LoVo (cell line): ENCODE data around the gene UCP1.
"Not testable (repeated sequence)": the region's sequence is repeated elsewhere in the genome, so short reads cannot be mapped to it uniquely, and the experiment has no call there.

Experiments
- DNase-seq: peaks from one replicate; pipeline ENCODE4 v3.0.0-alpha.2; 2016; ENCODE audit warnings: low spot score

The UCP1 gene

DNA sequence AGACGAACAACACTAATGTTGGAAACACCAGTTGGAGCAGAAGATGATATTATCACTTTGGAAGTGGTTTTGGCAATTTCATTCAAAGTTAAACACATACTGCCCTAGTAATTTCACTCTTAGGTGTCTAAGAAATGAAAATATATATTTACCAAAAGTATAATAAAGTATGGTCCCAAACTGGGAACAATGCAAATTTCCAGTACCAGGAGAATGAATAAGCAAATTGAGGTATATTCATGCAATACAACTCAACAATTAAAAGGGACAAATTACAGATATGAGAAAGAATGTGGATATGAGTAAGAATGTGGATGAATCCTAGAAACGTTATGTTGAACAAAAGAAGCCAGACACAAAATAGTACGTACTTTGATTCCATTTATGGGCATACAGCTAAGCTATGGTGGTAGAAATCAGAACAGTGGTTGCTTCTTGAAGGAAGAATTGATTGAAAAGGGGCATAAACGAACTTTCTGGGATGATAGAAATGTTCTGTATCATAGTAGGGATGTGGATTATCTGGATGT, 34.7 kb downstream of the UCP1 start:
- no peak for DNase-seq

- DNase-seq, result no peak
Observed at GRCh38 chr4:140529434-140529833, 39.3 kb downstream of the UCP1 start.

DNA sequence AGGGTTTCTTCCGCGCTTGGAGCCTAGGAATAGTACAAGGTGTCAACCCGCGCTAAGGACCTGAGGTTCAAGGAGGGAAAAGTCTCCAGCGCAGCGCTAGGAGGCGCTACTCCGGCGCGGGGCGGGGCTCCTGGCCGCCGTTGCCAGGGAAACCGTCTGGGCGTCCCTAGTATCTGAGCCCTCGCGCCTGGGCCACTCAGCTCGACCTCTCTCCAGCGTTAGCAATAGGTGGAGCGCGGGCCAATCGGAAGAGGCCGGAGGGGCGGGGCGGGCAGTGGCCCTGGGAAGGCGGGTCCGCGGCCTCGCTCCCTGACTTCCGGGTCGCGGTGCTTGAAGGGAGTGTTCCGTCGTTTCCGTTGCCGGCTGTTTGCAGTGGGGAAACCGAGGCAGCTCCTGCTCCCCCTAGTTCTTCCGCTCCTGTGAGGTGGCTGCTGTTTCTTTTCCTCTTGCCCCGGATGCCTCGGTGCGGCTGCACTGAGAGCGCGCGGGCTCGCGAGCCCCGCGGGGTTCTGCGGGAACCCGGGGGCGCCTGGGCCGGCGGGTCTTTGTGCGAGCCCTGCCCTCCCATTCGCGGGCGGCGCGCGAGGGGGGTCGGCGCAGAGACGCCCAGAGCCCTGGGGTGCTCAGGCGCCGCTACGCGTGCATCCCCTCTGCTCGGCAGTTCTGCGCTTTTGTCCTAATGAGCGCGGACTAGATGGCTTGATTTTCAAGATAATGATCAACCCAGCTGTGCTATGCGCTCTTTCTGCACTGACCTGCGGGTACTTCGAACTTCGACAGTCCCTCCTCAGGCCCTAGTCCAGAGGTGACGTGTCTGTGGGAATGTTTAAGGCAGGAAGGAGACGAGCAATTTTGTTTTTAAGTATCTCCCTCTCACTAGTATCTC, 44.7 kb downstream of the UCP1 start, which contains the start of gene ELMOD2:
Gene ELMOD2, plus strand, starts transcription at position 312 of the 886 bp plus-strand sequence. CDS start 1,261 bp downstream, outside the sequence.
- DNase-seq, result peak; percentile 97

GRCh38 chr4:140523370-140523856, 45.3 kb downstream of the UCP1 start:
- DNase-seq, result no peak

- DNase-seq, result no peak
Observed at GRCh38 chr4:140515423-140515822, 53.3 kb downstream of the UCP1 start.

DNA sequence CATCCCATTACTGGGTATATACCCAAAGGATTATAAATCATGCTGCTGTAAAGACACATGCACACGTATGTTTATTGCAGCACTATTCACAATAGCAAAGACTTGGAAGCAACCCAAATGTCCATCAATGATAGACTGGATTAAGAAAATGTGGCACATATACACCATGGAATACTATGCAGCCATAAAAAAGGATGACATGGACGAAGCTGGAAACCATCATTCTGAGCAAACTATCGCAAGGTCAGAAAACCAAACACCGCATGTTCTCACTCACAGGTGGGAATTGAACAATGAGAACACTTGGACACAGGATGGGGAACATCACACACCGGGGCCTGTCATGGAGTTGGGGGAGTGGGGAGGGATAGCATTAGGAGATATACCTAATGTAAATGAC, 55.0 kb downstream of the UCP1 start:
- not testable (repeated sequence) for DNase-seq
